ENCODE measurements around the gene ZFYVE26. TPM values are rescaled to one million over a fixed set of nuclear protein-coding genes. Genes with fewer than 3 reads are reported as not detected.

The ZFYVE26 gene
- total RNA-seq, 1 donor from 2014 or later = 33.4 TPM

DNA sequence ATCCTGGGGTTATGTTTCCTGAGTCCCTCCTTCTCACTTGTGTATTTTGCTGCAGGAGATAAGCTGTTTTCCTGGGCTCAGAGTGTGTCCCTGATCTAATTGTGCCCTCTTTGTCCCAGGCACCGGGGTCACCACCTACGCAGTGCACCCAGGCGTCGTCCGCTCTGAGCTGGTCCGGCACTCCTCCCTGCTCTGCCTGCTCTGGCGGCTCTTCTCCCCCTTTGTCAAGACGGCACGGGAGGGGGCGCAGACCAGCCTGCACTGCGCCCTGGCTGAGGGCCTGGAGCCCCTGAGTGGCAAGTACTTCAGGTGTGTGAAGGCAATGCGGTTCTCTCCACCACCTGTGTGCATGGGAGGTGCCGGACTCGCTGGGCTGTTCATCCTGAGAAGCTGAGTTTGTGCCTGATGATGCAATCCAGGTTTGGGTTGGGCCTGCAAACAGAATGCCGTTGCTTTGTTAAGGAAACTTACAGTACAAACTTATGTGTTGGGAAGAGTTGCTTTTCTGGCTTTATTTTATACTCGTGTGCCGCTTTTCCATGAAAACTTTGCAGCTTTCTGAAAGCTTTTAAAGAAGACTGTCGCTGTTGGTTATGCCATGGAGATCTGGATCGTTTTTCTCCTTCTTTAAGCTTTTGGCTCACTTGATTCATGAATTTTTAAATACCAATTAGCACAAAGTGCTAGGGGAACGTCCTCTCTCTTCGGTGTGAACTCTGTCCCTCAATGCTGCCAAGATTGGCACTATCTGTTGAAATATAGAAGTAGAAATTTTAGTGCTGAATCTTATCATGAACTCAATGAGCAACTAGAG is 87.1 kb downstream of the ZFYVE26 start:
- Mint-ChIP-seq H3K4me3 (ENCODE audit: unreplicated experiment) (no peak overlapping the region), H3K27ac (ENCODE audit: unreplicated experiment) (no peak overlapping the region), H3K9me3 (ENCODE audit: unreplicated experiment) (peaks cover 4% of the 10 kb centered on the region), H3K4me1 (ENCODE audit: unreplicated experiment) (no peaks in the 10 kb centered on the region), H3K36me3 (ENCODE audit: unreplicated experiment) (no peaks in the 10 kb centered on the region), H3K27me3 (ENCODE audit: unreplicated experiment) (peaks cover 55% of the 10 kb centered on the region)
- DNase-seq (ENCODE audit: extremely low spot score, unreplicated experiment) = no peak
- TF ChIP-seq, protein P1, sequence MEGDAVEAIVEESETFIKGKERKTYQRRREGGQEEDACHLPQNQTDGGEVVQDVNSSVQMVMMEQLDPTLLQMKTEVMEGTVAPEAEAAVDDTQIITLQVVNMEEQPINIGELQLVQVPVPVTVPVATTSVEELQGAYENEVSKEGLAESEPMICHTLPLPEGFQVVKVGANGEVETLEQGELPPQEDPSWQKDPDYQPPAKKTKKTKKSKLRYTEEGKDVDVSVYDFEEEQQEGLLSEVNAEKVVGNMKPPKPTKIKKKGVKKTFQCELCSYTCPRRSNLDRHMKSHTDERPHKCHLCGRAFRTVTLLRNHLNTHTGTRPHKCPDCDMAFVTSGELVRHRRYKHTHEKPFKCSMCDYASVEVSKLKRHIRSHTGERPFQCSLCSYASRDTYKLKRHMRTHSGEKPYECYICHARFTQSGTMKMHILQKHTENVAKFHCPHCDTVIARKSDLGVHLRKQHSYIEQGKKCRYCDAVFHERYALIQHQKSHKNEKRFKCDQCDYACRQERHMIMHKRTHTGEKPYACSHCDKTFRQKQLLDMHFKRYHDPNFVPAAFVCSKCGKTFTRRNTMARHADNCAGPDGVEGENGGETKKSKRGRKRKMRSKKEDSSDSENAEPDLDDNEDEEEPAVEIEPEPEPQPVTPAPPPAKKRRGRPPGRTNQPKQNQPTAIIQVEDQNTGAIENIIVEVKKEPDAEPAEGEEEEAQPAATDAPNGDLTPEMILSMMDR (IDR thresholded peaks at IDR 0.05) = no peak

GRCh38 chr14:67728258-67728657 is 88.1 kb downstream of the ZFYVE26 start:
- Mint-ChIP-seq H3K4me1 (ENCODE audit: unreplicated experiment) (no peaks in the 10 kb centered on the region), H3K27me3 (ENCODE audit: unreplicated experiment) (peaks cover 64% of the 10 kb centered on the region), H3K9me3 (ENCODE audit: unreplicated experiment) (peaks cover 4% of the 10 kb centered on the region), H3K4me3 (ENCODE audit: unreplicated experiment) (no peak overlapping the region), H3K36me3 (ENCODE audit: unreplicated experiment) (no peaks in the 10 kb centered on the region), H3K27ac (ENCODE audit: unreplicated experiment) (no peak overlapping the region)
- TF ChIP-seq, protein P1 (IDR thresholded peaks at IDR 0.05) = no peak
- DNase-seq (ENCODE audit: extremely low spot score, unreplicated experiment) = no peak

GRCh38 chr14:67727361-67727760 is 89.0 kb downstream of the ZFYVE26 start:
- Mint-ChIP-seq H3K4me1 (ENCODE audit: unreplicated experiment) (no peaks in the 10 kb centered on the region), H3K27ac (ENCODE audit: unreplicated experiment) (no peak overlapping the region), H3K4me3 (ENCODE audit: unreplicated experiment) (no peak overlapping the region), H3K9me3 (ENCODE audit: unreplicated experiment) (peaks cover 4% of the 10 kb centered on the region), H3K36me3 (ENCODE audit: unreplicated experiment) (no peaks in the 10 kb centered on the region), H3K27me3 (ENCODE audit: unreplicated experiment) (peaks cover 73% of the 10 kb centered on the region)
- no peak for DNase-seq (ENCODE audit: extremely low spot score, unreplicated experiment)
- TF ChIP-seq, protein P1 (IDR thresholded peaks at IDR 0.05) = no peak

GRCh38 chr14:67725171-67725570 is 91.2 kb downstream of the ZFYVE26 start:
- DNase-seq (ENCODE audit: extremely low spot score, unreplicated experiment) = no peak
- Mint-ChIP-seq H3K27ac (ENCODE audit: unreplicated experiment) (no peak overlapping the region), H3K36me3 (ENCODE audit: unreplicated experiment) (no peaks in the 10 kb centered on the region), H3K9me3 (ENCODE audit: unreplicated experiment) (peaks cover 4% of the 10 kb centered on the region), H3K27me3 (ENCODE audit: unreplicated experiment) (peaks cover 92% of the 10 kb centered on the region), H3K4me1 (ENCODE audit: unreplicated experiment) (peaks cover 3% of the 10 kb centered on the region), H3K4me3 (ENCODE audit: unreplicated experiment) (no peak overlapping the region)
- TF ChIP-seq, protein P1 (IDR thresholded peaks at IDR 0.05) = no peak

DNA sequence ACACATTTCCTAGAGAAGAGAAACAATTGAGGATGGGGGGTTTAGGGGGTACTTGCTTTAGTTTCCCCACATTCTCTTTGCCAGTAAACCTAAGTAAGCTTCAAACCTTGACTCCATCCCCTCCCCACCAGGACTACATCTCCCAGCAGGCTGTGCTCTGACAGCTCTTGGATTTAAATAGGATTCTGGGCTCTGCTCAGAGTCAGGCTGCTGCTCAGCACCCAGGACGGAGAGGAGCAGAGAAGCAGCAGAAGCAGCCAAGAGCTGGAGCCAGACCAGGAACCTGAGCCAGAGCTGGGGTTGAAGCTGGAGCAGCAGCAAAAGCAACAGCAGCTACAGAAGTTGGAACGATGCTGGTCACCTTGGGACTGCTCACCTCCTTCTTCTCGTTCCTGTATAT is 94.1 kb downstream of the ZFYVE26 start:
- Mint-ChIP-seq H3K27me3 (ENCODE audit: unreplicated experiment) (peaks cover 76% of the 10 kb centered on the region), H3K36me3 (ENCODE audit: unreplicated experiment) (no peaks in the 10 kb centered on the region), H3K4me1 (ENCODE audit: unreplicated experiment) (peaks cover 5% of the 10 kb centered on the region), H3K4me3 (ENCODE audit: unreplicated experiment) (no peak overlapping the region), H3K27ac (ENCODE audit: unreplicated experiment) (no peak overlapping the region), H3K9me3 (ENCODE audit: unreplicated experiment) (peaks cover 4% of the 10 kb centered on the region)
- TF ChIP-seq, protein P1 (IDR thresholded peaks at IDR 0.05) = no peak
- DNase-seq (ENCODE audit: extremely low spot score, unreplicated experiment) = no peak
